Neural cell (in vitro differentiated cells): ENCODE measurements around the gene DDC. TPM values are rescaled to one million over a fixed set of nuclear protein-coding genes. Genes with fewer than 3 reads are reported as not detected.

Experiments
- H2AFZ ChIP-seq: fragments of 200-600, 300-800 bp; sonication (generic), shearing (Covaris generic); 2 replicates; pipeline ENCODE4 v1.6.0; 2014; ENCODE audit warnings: low read depth, mild to moderate bottlenecking, antibody characterized with exemption, low read length, moderate library complexity
- H3F3A ChIP-seq: fragments of 200-600 bp; shearing (Covaris generic); 2 replicates; pipeline ENCODE4 v1.6.1; 2016; ENCODE audit warnings: mild to moderate bottlenecking, moderate library complexity, mixed read lengths, antibody characterized with exemption, low read length; ENCODE audit not compliant: insufficient read depth, poor library complexity, severe bottlenecking
- H3K27ac ChIP-seq: fragments of 200-600, 300-800 bp; sonication (generic), shearing (Covaris generic); 2 replicates; pipeline ENCODE4 v1.5.1; 2014; ENCODE audit warnings: mild to moderate bottlenecking, low read length, moderate library complexity
- H3K27me3 ChIP-seq: fragments of 300-800, 200-600 bp; sonication (generic), shearing (Covaris generic); 2 replicates; pipeline ENCODE4 v1.6.0; 2014; ENCODE audit warnings: mild to moderate bottlenecking, low read depth, low read length, moderate library complexity; ENCODE audit not compliant: insufficient read depth
- H3K36me3 ChIP-seq: fragments of 300-800, 200-600 bp; sonication (generic), shearing (Covaris generic); 2 replicates; pipeline ENCODE4 v1.5.1; 2014; ENCODE audit warnings: mild to moderate bottlenecking, antibody characterized with exemption, low read length, moderate library complexity; ENCODE audit not compliant: insufficient read depth
- H3K4me2 ChIP-seq: fragments of 300-800, 200-600 bp; sonication (generic), shearing (Covaris generic); 2 replicates; pipeline ENCODE4 v1.6.0; 2014; ENCODE audit warnings: mild to moderate bottlenecking, low read length
- H3K4me3 ChIP-seq: fragments of 300-800, 200-600 bp; sonication (generic), shearing (Covaris generic); 2 replicates; pipeline ENCODE4 v1.5.1; 2014; ENCODE audit warnings: mild to moderate bottlenecking, low read length, moderate library complexity
- H3K79me2 ChIP-seq: fragments of 200-600 bp; shearing (Covaris generic); replicated peaks from 2 replicates; pipeline ENCODE4 v1.6.0; 2014; ENCODE audit warnings: mild to moderate bottlenecking, low read length, moderate library complexity; ENCODE audit not compliant: insufficient read depth
- H3K9ac ChIP-seq: fragments of 300-800, 200-600 bp; sonication (generic), shearing (Covaris generic); 2 replicates; pipeline ENCODE4 v1.6.1; 2016; ENCODE audit warnings: mild to moderate bottlenecking, low read length, mixed read lengths
- H3K9me2 ChIP-seq: fragments of 200-600 bp; shearing (Covaris generic); 2 replicates; pipeline ENCODE4 v1.6.1; 2016; ENCODE audit warnings: mild to moderate bottlenecking, low read length, mixed read lengths; ENCODE audit not compliant: insufficient read depth
- H3K9me3 ChIP-seq: fragments of 200-600, 300-800 bp; sonication (generic), shearing (Covaris generic); 2 replicates; pipeline ENCODE4 v1.6.1; 2016; ENCODE audit warnings: mild to moderate bottlenecking, mixed run types, low read length, moderate library complexity, mixed read lengths
- H4K20me1 ChIP-seq: fragments of 200-600 bp; shearing (Covaris generic); 2 replicates; pipeline ENCODE4 v1.6.1; 2016; ENCODE audit warnings: mild to moderate bottlenecking, mixed run types; ENCODE audit not compliant: insufficient read depth
- EP300 ChIP-seq: fragments of 450-650 bp; conservative IDR thresholded peaks from 2 replicates; pipeline ENCODE4 v1.6.1; 2014; ENCODE audit warnings: antibody characterized with exemption, mild to moderate bottlenecking, moderate library complexity; ENCODE audit not compliant: poor library complexity, severe bottlenecking
- EZH2 ChIP-seq: fragments of 200-600, 300-800 bp; shearing (Covaris generic), sonication (generic); IDR thresholded peaks from 2 replicates; pipeline ENCODE4 v1.6.1; 2014; ENCODE audit warnings: antibody characterized with exemption, low read length, borderline replicate concordance, mild to moderate bottlenecking; ENCODE audit not compliant: insufficient read depth, poor library complexity, severe bottlenecking
- MXI1 ChIP-seq: fragments of 450-650 bp; conservative IDR thresholded peaks from 2 replicates; pipeline ENCODE4 v1.6.1; 2014; ENCODE audit warnings: antibody characterized with exemption, mild to moderate bottlenecking; ENCODE audit not compliant: poor library complexity, severe bottlenecking
- POLR2AphosphoS5 ChIP-seq: IDR thresholded peaks from 2 replicates; pipeline ENCODE4 v1.6.1; 2012
- RAD21 ChIP-seq: fragments of 450-650 bp; conservative IDR thresholded peaks from 2 replicates; pipeline ENCODE4 v1.6.1; 2014; ENCODE audit warnings: antibody characterized with exemption, mild to moderate bottlenecking, moderate library complexity
- SMC3 ChIP-seq: fragments of 450-650 bp; conservative IDR thresholded peaks from 2 replicates; pipeline ENCODE4 v1.6.1; 2014; ENCODE audit warnings: antibody characterized with exemption, mild to moderate bottlenecking, moderate library complexity; ENCODE audit not compliant: poor library complexity
- TAF1 ChIP-seq: IDR thresholded peaks from 2 replicates; pipeline ENCODE4 v1.6.1; 2012; ENCODE audit warnings: low read depth
- polyA plus RNA-seq: library from polyadenylated mRNA; depleted of rRNA; stranded (reverse); fragments of >200 nt; gene quantifications from 2 replicates; pipeline ENCODE4 v1.2.3, GENCODE V29; 2014
- TF ChIP-seq, protein P1 (sequence below): IDR thresholded peaks from 2 replicates; pipeline ENCODE4 v1.6.1; 2012; ENCODE audit warnings: borderline replicate concordance
- TF ChIP-seq, protein P2 (sequence below): fragments of 450-650 bp; IDR thresholded peaks from 2 replicates; pipeline ENCODE4 v1.5.1; 2014; ENCODE audit warnings: antibody characterized with exemption, mild to moderate bottlenecking, moderate library complexity; ENCODE audit not compliant: poor library complexity, severe bottlenecking

DDC gene
- polyA plus RNA-seq, 1 donor from 2014 or later = 42.9 TPM

GRCh38 chr7:50476953-50477625 is 88.1 kb downstream of the DDC start:
- Histone ChIP-seq H3K9me3 (no peaks in the 10 kb centered on the region), H3F3A (no peaks in the 10 kb centered on the region), H3K9me2 (no peaks in the 10 kb centered on the region), H3K4me3 (no peak overlapping the region), H3K79me2 (no peaks in the 10 kb centered on the region), H3K4me2 (no peak overlapping the region), H3K36me3 (no peaks in the 10 kb centered on the region), H3K27me3 (no peaks in the 10 kb centered on the region), H4K20me1 (no peaks in the 10 kb centered on the region), H2AFZ (no peak overlapping the region), H3K9ac (no peak overlapping the region), H3K27ac (no peak overlapping the region)
- TF ChIP-seq RAD21 (no peak), SMC3 (no peak), POLR2AphosphoS5 (no peak), EZH2 (no peak), EP300 (no peak), MXI1 (no peak), TAF1 (no peak)
- TF ChIP-seq, protein P1, sequence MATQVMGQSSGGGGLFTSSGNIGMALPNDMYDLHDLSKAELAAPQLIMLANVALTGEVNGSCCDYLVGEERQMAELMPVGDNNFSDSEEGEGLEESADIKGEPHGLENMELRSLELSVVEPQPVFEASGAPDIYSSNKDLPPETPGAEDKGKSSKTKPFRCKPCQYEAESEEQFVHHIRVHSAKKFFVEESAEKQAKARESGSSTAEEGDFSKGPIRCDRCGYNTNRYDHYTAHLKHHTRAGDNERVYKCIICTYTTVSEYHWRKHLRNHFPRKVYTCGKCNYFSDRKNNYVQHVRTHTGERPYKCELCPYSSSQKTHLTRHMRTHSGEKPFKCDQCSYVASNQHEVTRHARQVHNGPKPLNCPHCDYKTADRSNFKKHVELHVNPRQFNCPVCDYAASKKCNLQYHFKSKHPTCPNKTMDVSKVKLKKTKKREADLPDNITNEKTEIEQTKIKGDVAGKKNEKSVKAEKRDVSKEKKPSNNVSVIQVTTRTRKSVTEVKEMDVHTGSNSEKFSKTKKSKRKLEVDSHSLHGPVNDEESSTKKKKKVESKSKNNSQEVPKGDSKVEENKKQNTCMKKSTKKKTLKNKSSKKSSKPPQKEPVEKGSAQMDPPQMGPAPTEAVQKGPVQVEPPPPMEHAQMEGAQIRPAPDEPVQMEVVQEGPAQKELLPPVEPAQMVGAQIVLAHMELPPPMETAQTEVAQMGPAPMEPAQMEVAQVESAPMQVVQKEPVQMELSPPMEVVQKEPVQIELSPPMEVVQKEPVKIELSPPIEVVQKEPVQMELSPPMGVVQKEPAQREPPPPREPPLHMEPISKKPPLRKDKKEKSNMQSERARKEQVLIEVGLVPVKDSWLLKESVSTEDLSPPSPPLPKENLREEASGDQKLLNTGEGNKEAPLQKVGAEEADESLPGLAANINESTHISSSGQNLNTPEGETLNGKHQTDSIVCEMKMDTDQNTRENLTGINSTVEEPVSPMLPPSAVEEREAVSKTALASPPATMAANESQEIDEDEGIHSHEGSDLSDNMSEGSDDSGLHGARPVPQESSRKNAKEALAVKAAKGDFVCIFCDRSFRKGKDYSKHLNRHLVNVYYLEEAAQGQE = no peak
- TF ChIP-seq, protein P2, sequence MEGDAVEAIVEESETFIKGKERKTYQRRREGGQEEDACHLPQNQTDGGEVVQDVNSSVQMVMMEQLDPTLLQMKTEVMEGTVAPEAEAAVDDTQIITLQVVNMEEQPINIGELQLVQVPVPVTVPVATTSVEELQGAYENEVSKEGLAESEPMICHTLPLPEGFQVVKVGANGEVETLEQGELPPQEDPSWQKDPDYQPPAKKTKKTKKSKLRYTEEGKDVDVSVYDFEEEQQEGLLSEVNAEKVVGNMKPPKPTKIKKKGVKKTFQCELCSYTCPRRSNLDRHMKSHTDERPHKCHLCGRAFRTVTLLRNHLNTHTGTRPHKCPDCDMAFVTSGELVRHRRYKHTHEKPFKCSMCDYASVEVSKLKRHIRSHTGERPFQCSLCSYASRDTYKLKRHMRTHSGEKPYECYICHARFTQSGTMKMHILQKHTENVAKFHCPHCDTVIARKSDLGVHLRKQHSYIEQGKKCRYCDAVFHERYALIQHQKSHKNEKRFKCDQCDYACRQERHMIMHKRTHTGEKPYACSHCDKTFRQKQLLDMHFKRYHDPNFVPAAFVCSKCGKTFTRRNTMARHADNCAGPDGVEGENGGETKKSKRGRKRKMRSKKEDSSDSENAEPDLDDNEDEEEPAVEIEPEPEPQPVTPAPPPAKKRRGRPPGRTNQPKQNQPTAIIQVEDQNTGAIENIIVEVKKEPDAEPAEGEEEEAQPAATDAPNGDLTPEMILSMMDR = no peak

GRCh38 chr7:50475340-50475739 is 89.9 kb downstream of the DDC start:
- no peaks in the 10 kb centered on the region for H3K9me2 ChIP-seq
- no peaks in the 10 kb centered on the region for H3F3A ChIP-seq
- no peak for TF ChIP-seq EP300
- TF ChIP-seq, protein P1 = no peak
- no peak for TF ChIP-seq SMC3
- H3K36me3 ChIP-seq = no peaks in the 10 kb centered on the region
- H3K4me3 ChIP-seq = no peak overlapping the region
- H3K9ac ChIP-seq = no peak overlapping the region
- H3K27me3 ChIP-seq = no peaks in the 10 kb centered on the region
- no peaks in the 10 kb centered on the region for H3K9me3 ChIP-seq
- H4K20me1 ChIP-seq = no peaks in the 10 kb centered on the region
- no peak overlapping the region for H3K27ac ChIP-seq
- H3K79me2 ChIP-seq = no peaks in the 10 kb centered on the region
- H2AFZ ChIP-seq = no peak overlapping the region
- no peak overlapping the region for H3K4me2 ChIP-seq
